Tibial nerve (tissue), 4 donors: ENCODE results near the gene DKK3.

Experiments
- CTCF ChIP-seq, 5 experiments: fragments of 200-600 bp in 3 of 5; fragments of 450-650 bp in 2 of 5; sonication (generic) in 3 of 5; IDR thresholded peaks; one replicate each; pipeline ENCODE4 v1.5.1; 2016 to 2019; ENCODE audit warnings: antibody characterized with exemption in 5 of 5, mild to moderate bottlenecking in 3 of 5, moderate library complexity in 2 of 5
- EP300 ChIP-seq, 2 donors: sonication (generic); formaldehyde crosslinking; IDR thresholded peaks; one replicate each; pipeline ENCODE4 v1.6.1; 2017; ENCODE audit warnings: antibody characterized with exemption in 2 of 2, mild to moderate bottlenecking in 1 of 2
- POLR2A ChIP-seq, 2 donors: fragments of 450-650 bp; IDR thresholded peaks; one replicate each; pipeline ENCODE4 v1.6.1; 2017; ENCODE audit warnings: antibody characterized with exemption in 2 of 2, mild to moderate bottlenecking in 2 of 2, moderate library complexity in 2 of 2

DNA sequence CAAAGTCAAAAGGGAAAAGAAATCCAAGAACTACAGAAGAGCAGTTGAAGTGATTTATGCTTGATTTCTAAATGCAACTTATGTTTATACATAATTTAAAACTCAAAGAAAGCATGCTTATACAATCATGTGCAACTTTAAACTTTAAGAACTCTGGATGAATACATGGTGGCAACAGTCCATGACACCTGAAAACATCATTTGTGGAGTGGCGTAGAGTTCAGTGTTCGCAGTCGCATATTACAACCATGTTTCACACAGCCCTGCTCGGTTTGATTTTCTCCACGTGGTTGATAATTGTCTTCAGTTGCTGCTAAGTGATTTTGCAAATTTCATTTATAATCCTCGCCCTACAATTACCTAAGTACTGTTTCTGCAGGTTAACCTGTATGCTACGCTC lies 45.4 kb downstream of the DKK3 start:
- TF ChIP-seq CTCF (IDR thresholded peaks at IDR 0.05) (no peak), POLR2A (IDR thresholded peaks at IDR 0.05) (no peak), EP300 (IDR thresholded peaks at IDR 0.05) (no peak)
